Measurements from ENCODE around the gene LRRC42.
"Not testable (repeated sequence)": the region's sequence is repeated elsewhere in the genome, so short reads cannot be mapped to it uniquely, and the experiment has no call there.

LRRC42 gene

DNA sequence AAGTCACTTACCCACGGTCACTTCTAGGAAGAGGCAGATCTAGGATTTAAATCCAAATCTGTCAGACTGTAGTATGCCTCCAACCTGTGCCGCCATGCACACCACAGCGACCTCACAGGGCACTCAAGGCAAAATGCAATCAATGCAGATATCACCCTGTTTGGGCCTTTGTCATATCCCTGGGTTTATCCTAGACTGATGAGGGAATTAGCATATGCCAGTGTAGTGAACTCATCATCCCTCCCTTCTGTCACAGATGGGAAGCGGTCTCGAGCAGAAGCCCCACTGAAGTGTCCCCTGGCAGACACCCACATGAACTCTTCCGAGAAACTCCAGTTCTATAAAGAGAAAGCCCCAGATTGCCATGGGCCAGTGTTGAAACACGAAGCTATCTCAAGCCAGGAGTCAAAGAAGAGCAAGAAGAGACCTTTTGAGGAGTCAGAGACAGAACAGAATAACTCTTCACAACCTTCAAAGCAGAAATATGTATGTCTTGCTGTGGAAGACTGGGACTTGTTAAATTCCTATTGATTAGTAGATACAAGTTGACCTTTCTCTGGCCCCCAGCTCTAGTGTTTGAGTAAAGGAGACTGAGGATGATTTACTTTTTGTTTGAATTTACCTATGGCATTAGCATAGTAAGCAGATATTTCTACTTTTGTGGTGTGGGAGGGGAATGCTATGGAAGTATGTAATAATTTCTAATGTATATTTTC, 21.4 kb downstream of the LRRC42 start:
- Histone ChIP-seq H3K4me2 (ENCODE audit: low read depth, low read length, poor library complexity, severe bottlenecking) (no peak overlapping the region), H3K9ac (ENCODE audit: low read length) (no peak overlapping the region), H3F3A (ENCODE audit: insufficient read depth) (no peaks in the 10 kb centered on the region), H3K27me3 (ENCODE audit: low read length) (no peaks in the 10 kb centered on the region), H4K20me1 (ENCODE audit: low read depth, low read length) (no peaks in the 10 kb centered on the region), H2AFZ (ENCODE audit: low read depth, low read length, severe bottlenecking) (no peak overlapping the region), H3K9me2 (replicated peaks; ENCODE audit: insufficient read depth, low read length) (no peaks in the 10 kb centered on the region), H3K27ac (ENCODE audit: low read depth, low read length) (no peak overlapping the region), H3K4me3 (ENCODE audit: insufficient read depth, low read length, poor library complexity, severe bottlenecking) (no peak overlapping the region), H3K79me2 (ENCODE audit: insufficient read depth, low read length) (no peaks in the 10 kb centered on the region), H3K9me3 (ENCODE audit: insufficient read depth, low read length) (no peaks in the 10 kb centered on the region), H3K36me3 (ENCODE audit: low read length) (0 out of 2 replicates have a peak, but pooled peaks cover under 1% of the 10 kb centered on the region)
- TF ChIP-seq, protein P1, sequence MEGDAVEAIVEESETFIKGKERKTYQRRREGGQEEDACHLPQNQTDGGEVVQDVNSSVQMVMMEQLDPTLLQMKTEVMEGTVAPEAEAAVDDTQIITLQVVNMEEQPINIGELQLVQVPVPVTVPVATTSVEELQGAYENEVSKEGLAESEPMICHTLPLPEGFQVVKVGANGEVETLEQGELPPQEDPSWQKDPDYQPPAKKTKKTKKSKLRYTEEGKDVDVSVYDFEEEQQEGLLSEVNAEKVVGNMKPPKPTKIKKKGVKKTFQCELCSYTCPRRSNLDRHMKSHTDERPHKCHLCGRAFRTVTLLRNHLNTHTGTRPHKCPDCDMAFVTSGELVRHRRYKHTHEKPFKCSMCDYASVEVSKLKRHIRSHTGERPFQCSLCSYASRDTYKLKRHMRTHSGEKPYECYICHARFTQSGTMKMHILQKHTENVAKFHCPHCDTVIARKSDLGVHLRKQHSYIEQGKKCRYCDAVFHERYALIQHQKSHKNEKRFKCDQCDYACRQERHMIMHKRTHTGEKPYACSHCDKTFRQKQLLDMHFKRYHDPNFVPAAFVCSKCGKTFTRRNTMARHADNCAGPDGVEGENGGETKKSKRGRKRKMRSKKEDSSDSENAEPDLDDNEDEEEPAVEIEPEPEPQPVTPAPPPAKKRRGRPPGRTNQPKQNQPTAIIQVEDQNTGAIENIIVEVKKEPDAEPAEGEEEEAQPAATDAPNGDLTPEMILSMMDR (IDR thresholded peaks at IDR 0.05; ENCODE audit: insufficient read depth, low read length, poor library complexity, severe bottlenecking) = no peak
- no peak for TF ChIP-seq EZH2phosphoT487 (conservative IDR thresholded peaks at IDR 0.05; ENCODE audit: low read length)

DNA sequence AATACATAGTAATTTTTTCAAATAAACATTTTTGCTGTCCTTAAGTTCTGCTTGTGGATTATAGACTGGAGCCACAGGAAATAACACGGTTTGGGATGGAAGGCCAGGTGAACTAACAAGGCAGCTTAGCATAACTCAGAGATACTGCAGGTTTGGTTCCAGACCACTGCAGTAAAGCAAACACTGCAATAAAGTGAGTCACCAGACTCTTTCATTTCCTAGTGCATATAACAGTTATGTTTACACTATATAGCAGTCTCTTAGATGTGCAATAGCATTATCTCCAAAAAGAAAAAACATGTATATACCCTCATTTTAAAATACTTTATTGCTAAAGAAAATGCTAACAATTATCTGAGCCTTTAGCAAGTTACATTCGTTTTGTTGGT, 22.0 kb downstream of the LRRC42 start:
- Histone ChIP-seq H3K4me3 (ENCODE audit: insufficient read depth, low read length, poor library complexity, severe bottlenecking) (no peak overlapping the region), H3K27me3 (ENCODE audit: low read length) (no peaks in the 10 kb centered on the region), H3K9me2 (replicated peaks; ENCODE audit: insufficient read depth, low read length) (no peaks in the 10 kb centered on the region), H3F3A (ENCODE audit: insufficient read depth) (no peaks in the 10 kb centered on the region), H3K36me3 (ENCODE audit: low read length) (no peaks in the 10 kb centered on the region), H4K20me1 (ENCODE audit: low read depth, low read length) (no peaks in the 10 kb centered on the region), H3K9me3 (ENCODE audit: insufficient read depth, low read length) (no peaks in the 10 kb centered on the region), H2AFZ (ENCODE audit: low read depth, low read length, severe bottlenecking) (no peak overlapping the region), H3K27ac (ENCODE audit: low read depth, low read length) (no peak overlapping the region), H3K79me2 (ENCODE audit: insufficient read depth, low read length) (no peaks in the 10 kb centered on the region), H3K9ac (ENCODE audit: low read length) (no peak overlapping the region), H3K4me2 (ENCODE audit: low read depth, low read length, poor library complexity, severe bottlenecking) (no peak overlapping the region)
- TF ChIP-seq EZH2phosphoT487 (conservative IDR thresholded peaks at IDR 0.05; ENCODE audit: low read length) = no peak
- TF ChIP-seq, protein P1 (IDR thresholded peaks at IDR 0.05; ENCODE audit: insufficient read depth, low read length, poor library complexity, severe bottlenecking) = no peak

DNA sequence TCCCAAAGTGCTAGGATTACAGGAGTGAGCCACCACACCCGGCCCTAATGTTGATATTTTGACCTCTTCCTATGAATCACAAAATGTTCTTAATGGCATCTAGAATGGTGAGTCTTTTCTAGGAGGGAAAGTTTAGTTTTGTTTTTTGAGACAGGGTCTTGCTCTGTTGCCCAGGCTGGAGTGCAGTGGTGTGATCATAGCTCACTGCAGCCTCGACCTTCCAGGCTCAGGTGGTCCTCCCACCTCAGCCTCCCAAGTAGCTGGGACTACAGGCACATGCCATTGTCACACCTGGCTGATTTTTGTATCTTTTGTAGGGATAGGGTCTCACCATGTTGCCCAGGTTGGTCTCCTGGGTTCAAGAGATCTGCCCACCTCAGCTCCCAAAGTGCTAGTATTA, 23.2 kb downstream of the LRRC42 start:
- H3K9me2 ChIP-seq (replicated peaks; ENCODE audit: insufficient read depth, low read length); H3K9me3 ChIP-seq (ENCODE audit: insufficient read depth, low read length); H3K9ac ChIP-seq (ENCODE audit: low read length); H3K4me2 ChIP-seq (ENCODE audit: low read depth, low read length, poor library complexity, severe bottlenecking); H3F3A ChIP-seq (ENCODE audit: insufficient read depth); H3K27me3 ChIP-seq (ENCODE audit: low read length); H3K27ac ChIP-seq (ENCODE audit: low read depth, low read length); H4K20me1 ChIP-seq (ENCODE audit: low read depth, low read length); H2AFZ ChIP-seq (ENCODE audit: low read depth, low read length, severe bottlenecking); H3K79me2 ChIP-seq (ENCODE audit: insufficient read depth, low read length); H3K4me3 ChIP-seq (ENCODE audit: insufficient read depth, low read length, poor library complexity, severe bottlenecking); H3K36me3 ChIP-seq (ENCODE audit: low read length): not testable (repeated sequence)

GRCh38 chr1:53971718-53972117, 25.6 kb downstream of the LRRC42 start:
- Histone ChIP-seq H3F3A (ENCODE audit: insufficient read depth) (no peaks in the 10 kb centered on the region), H4K20me1 (ENCODE audit: low read depth, low read length) (no peaks in the 10 kb centered on the region), H2AFZ (ENCODE audit: low read depth, low read length, severe bottlenecking) (no peak overlapping the region), H3K4me3 (ENCODE audit: insufficient read depth, low read length, poor library complexity, severe bottlenecking) (no peak overlapping the region), H3K4me2 (ENCODE audit: low read depth, low read length, poor library complexity, severe bottlenecking) (no peak overlapping the region), H3K36me3 (ENCODE audit: low read length) (no peaks in the 10 kb centered on the region), H3K9ac (ENCODE audit: low read length) (no peak overlapping the region), H3K27me3 (ENCODE audit: low read length) (no peaks in the 10 kb centered on the region), H3K27ac (ENCODE audit: low read depth, low read length) (no peak overlapping the region), H3K9me2 (replicated peaks; ENCODE audit: insufficient read depth, low read length) (no peaks in the 10 kb centered on the region), H3K79me2 (ENCODE audit: insufficient read depth, low read length) (no peaks in the 10 kb centered on the region), H3K9me3 (ENCODE audit: insufficient read depth, low read length) (no peaks in the 10 kb centered on the region)
- TF ChIP-seq EZH2phosphoT487 (conservative IDR thresholded peaks at IDR 0.05; ENCODE audit: low read length) = no peak
- TF ChIP-seq, protein P1 (IDR thresholded peaks at IDR 0.05; ENCODE audit: insufficient read depth, low read length, poor library complexity, severe bottlenecking) = no peak

Measured in SU-DHL-6 (cell line).